MM.1S (cell line): ENCODE data around the gene SH3BP4.

Experiments
- EZH2 ChIP-seq: fragments of 300-600 bp; sonication (generic); optimal IDR thresholded peaks from 2 replicates; pipeline ENCODE3; 2017; ENCODE audit warnings: low read depth, mild to moderate bottlenecking, antibody characterized with exemption, low read length, mixed read lengths
- EZH2phosphoT487 ChIP-seq: fragments of 300-600 bp; sonication (generic); IDR thresholded peaks from 2 replicates; pipeline ENCODE4 v1.6.1; 2018; ENCODE audit warnings: antibody characterized with exemption, low read length
- TF ChIP-seq, protein P1 (sequence below): fragments of 300-600 bp; sonication (generic); IDR thresholded peaks from 2 replicates; pipeline ENCODE4 v1.5.1; 2016; ENCODE audit warnings: antibody characterized with exemption, low read length, mixed read lengths

DNA sequence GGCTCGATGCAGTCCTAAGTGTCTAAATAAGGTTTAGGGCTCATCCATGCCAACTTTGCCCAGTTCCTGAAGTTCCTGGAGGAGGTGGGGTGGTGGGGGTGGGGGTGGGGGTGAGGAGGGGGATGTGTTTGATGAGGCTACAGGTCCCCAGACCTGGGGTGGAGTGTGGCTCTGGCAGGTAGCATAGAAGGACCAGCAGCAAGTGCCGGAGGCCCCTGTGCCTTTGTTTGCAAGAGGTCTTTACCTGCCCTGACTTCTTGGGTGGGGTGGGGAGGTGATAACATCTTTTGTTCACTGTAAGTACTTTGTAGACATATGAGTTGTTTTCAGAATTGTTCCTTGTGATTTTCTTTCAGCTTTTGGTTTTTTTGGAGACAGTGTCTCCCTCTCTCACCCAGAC, 10.0 kb downstream of the SH3BP4 start:
- TF ChIP-seq, protein P1, sequence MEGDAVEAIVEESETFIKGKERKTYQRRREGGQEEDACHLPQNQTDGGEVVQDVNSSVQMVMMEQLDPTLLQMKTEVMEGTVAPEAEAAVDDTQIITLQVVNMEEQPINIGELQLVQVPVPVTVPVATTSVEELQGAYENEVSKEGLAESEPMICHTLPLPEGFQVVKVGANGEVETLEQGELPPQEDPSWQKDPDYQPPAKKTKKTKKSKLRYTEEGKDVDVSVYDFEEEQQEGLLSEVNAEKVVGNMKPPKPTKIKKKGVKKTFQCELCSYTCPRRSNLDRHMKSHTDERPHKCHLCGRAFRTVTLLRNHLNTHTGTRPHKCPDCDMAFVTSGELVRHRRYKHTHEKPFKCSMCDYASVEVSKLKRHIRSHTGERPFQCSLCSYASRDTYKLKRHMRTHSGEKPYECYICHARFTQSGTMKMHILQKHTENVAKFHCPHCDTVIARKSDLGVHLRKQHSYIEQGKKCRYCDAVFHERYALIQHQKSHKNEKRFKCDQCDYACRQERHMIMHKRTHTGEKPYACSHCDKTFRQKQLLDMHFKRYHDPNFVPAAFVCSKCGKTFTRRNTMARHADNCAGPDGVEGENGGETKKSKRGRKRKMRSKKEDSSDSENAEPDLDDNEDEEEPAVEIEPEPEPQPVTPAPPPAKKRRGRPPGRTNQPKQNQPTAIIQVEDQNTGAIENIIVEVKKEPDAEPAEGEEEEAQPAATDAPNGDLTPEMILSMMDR: no peak
- TF ChIP-seq EZH2 (no peak), EZH2phosphoT487 (no peak)
